ENCODE results near the gene VPS39.

The VPS39 gene

GRCh38 chr15:42120285-42120684 is 87.8 kb downstream of the VPS39 start:
- TF ChIP-seq SIN3A (IDR thresholded peaks at IDR 0.05; ENCODE audit: borderline replicate concordance, insufficient read depth, low read length) (no peak), TAF1 (IDR thresholded peaks at IDR 0.05; ENCODE audit: borderline replicate concordance, insufficient read depth, low read length) (no peak)

- TF ChIP-seq POLR2AphosphoS5 (IDR thresholded peaks at IDR 0.05; ENCODE audit: low read depth, low read length) (no peak), SIN3A (IDR thresholded peaks at IDR 0.05; ENCODE audit: borderline replicate concordance, insufficient read depth, low read length) (no peak), FOXP2 (optimal IDR thresholded peaks at IDR 0.05; ENCODE audit: borderline replicate concordance, extremely low read depth, extremely low read length, insufficient read depth) (no peak), REST (IDR thresholded peaks at IDR 0.05; ENCODE audit: insufficient read depth in 1 of 2, low read depth in 2 of 2, low read length in 2 of 2) (no peak)
These were observed 88.7 kb downstream of the VPS39 start for GRCh38 chr15:42119446-42119760.

GRCh38 chr15:42118650-42119445 is 89.3 kb downstream of the VPS39 start:
- no peak for TF ChIP-seq TAF1 (IDR thresholded peaks at IDR 0.05; ENCODE audit: borderline replicate concordance, insufficient read depth, low read length)
- TF ChIP-seq REST (IDR thresholded peaks at IDR 0.05; ENCODE audit: insufficient read depth in 1 of 2, low read depth in 2 of 2, low read length in 2 of 2) = no peak
- no peak for TF ChIP-seq FOXP2 (optimal IDR thresholded peaks at IDR 0.05; ENCODE audit: borderline replicate concordance, extremely low read depth, extremely low read length, insufficient read depth)

- TF ChIP-seq TAF1 (IDR thresholded peaks at IDR 0.05; ENCODE audit: borderline replicate concordance, insufficient read depth, low read length) (no peak), SIN3A (IDR thresholded peaks at IDR 0.05; ENCODE audit: borderline replicate concordance, insufficient read depth, low read length) (no peak), FOXP2 (optimal IDR thresholded peaks at IDR 0.05; ENCODE audit: borderline replicate concordance, extremely low read depth, extremely low read length, insufficient read depth) (no peak), POLR2AphosphoS5 (IDR thresholded peaks at IDR 0.05; ENCODE audit: low read depth, low read length) (no peak), REST (IDR thresholded peaks at IDR 0.05; ENCODE audit: insufficient read depth in 1 of 2, low read depth in 2 of 2, low read length in 2 of 2) (no peak)
These were observed 96.2 kb downstream of the VPS39 start for GRCh38 chr15:42111924-42112323.

- TF ChIP-seq TAF1 (IDR thresholded peaks at IDR 0.05; ENCODE audit: borderline replicate concordance, insufficient read depth, low read length) (no peak), POLR2AphosphoS5 (IDR thresholded peaks at IDR 0.05; ENCODE audit: low read depth, low read length) (no peak), FOXP2 (optimal IDR thresholded peaks at IDR 0.05; ENCODE audit: borderline replicate concordance, extremely low read depth, extremely low read length, insufficient read depth) (no peak), SIN3A (IDR thresholded peaks at IDR 0.05; ENCODE audit: borderline replicate concordance, insufficient read depth, low read length) (no peak), REST (IDR thresholded peaks at IDR 0.05; ENCODE audit: insufficient read depth in 1 of 2, low read depth in 2 of 2, low read length in 2 of 2) (no peak)
These were observed 97.7 kb downstream of the VPS39 start for GRCh38 chr15:42110367-42110766.
